Right lobe of liver (tissue), 6 donors: Measurements from ENCODE around the gene GDPD4. TPM values are rescaled to one million over a fixed set of nuclear protein-coding genes. Genes with fewer than 3 reads are reported as not detected.
A peak's percentile ranks its signal among the peaks of the same experiment; 100 is the strongest.

ENCODE experiments used
- ATAC-seq, 4 donors: fragments of 200-7000 bp; cut with Tn5 transposase; one replicate each; pipeline ENCODE4 v1.9.1; 2020; ENCODE audit warnings: mild to moderate bottlenecking in 4 of 4, moderate library complexity in 4 of 4
- DNase-seq, 3 donors: peaks; one replicate each; pipeline ENCODE4 v3.0.0-alpha.2; 2020
- H3K27ac ChIP-seq, 3 donors: fragments of 200-600 bp; one replicate each; pipeline ENCODE4 v1.8.0; 2022
- H3K27me3 ChIP-seq, 2 donors: fragments of 200-600 bp; one replicate each; pipeline ENCODE4 v1.8.0; 2022
- H3K36me3 ChIP-seq, 4 donors: fragments of 200-600 bp; sonication (generic) in 1 of 4; one replicate each; pipeline versions ENCODE4 v1.5.1 to v1.8.0; 2017 to 2022; ENCODE audit warnings: control low read depth in 1 of 4
- H3K4me1 ChIP-seq, 4 donors: fragments of 200-600 bp; sonication (generic) in 1 of 4; one replicate each; pipeline versions ENCODE4 v1.5.1 to v1.8.0; 2017 to 2022; ENCODE audit warnings: control low read depth in 1 of 4
- H3K4me3 ChIP-seq, 3 donors: fragments of 200-600 bp; one replicate each; pipeline ENCODE4 v1.8.0; 2022
- H3K9me3 ChIP-seq, 4 donors: fragments of 200-600 bp; sonication (generic) in 1 of 4; one replicate each; pipeline versions ENCODE4 v1.5.1 to v1.8.0; 2017 to 2022; ENCODE audit warnings: control low read depth in 1 of 4
- CTCF ChIP-seq, 4 donors: fragments of 200-600 bp in 3 of 4; fragments of 450-650 bp in 1 of 4; IDR thresholded peaks; one replicate each; pipeline versions ENCODE4 v1.5.1 to v1.8.0; 2016 to 2022; ENCODE audit warnings: antibody characterized with exemption in 4 of 4, mild to moderate bottlenecking in 2 of 4
- POLR2A ChIP-seq: fragments of 450-650 bp; IDR thresholded peaks from one replicate; pipeline ENCODE4 v1.6.1; 2017; ENCODE audit warnings: antibody characterized with exemption, mild to moderate bottlenecking
- WGBS: methylation state at CpG from one replicate; pipeline ENCODE4 v1.1.6; 2018; ENCODE audit warnings: low coverage, low lambda C conversion rate; ENCODE audit not compliant: insufficient coverage; ENCODE audit errors: missing lambda C conversion rate; 5-methylcytosine and 5-hydroxymethylcytosine counted together
- intact Hi-C, 2 donors: fragments of 100-400 bp; cut with DNase I; formaldehyde crosslinking; loops; one replicate each; pipeline versions ENCODE4 v1.11.2 to v1.14.1; 2022
- total RNA-seq, 6 experiments: library from RNA; depleted of rRNA in 2 of 6; stranded (reverse); fragments of >200 nt in 2 of 6; fragmentation: NEBNext Ultra II Directional in 3 of 6; extraction: Animal tissue kit (Norgen Biotek cat#: 25700) in 3 of 6; gene quantifications; one replicate each; pipeline versions ENCODE4 v1.1.0 to v1.2.4, GENCODE V29; 2016 to 2023
- donor health status: DM: no; HTN: yes; CAD: no.
- donor health status: DM: no; HTN: no; CAD: no.
- donor health status: DM: no; HTN: no; CAD: no.
- donor health status: DM: no; HTN: yes; CAD: no.
- donor health status: DM: no; HTN: yes; CAD: no.

GDPD4 gene
- total RNA-seq, 6 experiments from 2014 or later, result 0.29 to 0.53 (median 0.44) TPM; not detected in 2

GRCh38 chr11:77167791-77168190 lies 133.7 kb downstream of the GDPD4 start:
- ATAC-seq (no peak), DNase-seq (peak in 1 of 3 donors; percentile 11)
- H3K9me3 ChIP-seq, result no peaks in the 10 kb centered on the region
- peaks cover 0 to 16% (median 7%) of the 10 kb centered on the region in 4 donors for H3K4me1 ChIP-seq
- peaks cover 0 to 7% (median 0%) of the 10 kb centered on the region in 4 donors for H3K36me3 ChIP-seq
- intact Hi-C loops, result no loop called here
- no peak overlapping the region for H3K27ac ChIP-seq
- WGBS, result 79% methylated on average over 2 of the region's 8 CpGs
- H3K4me3 ChIP-seq, result no peak overlapping the region
- H3K27me3 ChIP-seq, result no peaks in the 10 kb centered on the region
- TF ChIP-seq CTCF (IDR thresholded peaks at IDR 0.05) (no peak), POLR2A (no peak)

GRCh38 chr11:77167111-77167626 lies 134.3 kb downstream of the GDPD4 start:
- Histone ChIP-seq H3K4me3 (no peak overlapping the region), H3K36me3 (peaks cover 0 to 8% (median 0%) of the 10 kb centered on the region in 4 donors), H3K4me1 (peaks cover 0 to 14% (median 7%) of the 10 kb centered on the region in 4 donors), H3K9me3 (no peaks in the 10 kb centered on the region), H3K27me3 (no peaks in the 10 kb centered on the region), H3K27ac (no peak overlapping the region)
- WGBS, result 96% methylated on average over 4 of the region's 9 CpGs
- intact Hi-C loops, result no loop called here
- DNase-seq (peak in 1 of 3 donors; percentile 16), ATAC-seq (no peak)
- no peak for TF ChIP-seq POLR2A

Other genes with a start within 250 kb of the GDPD4 start
- gene CAPN5, start 234.7 kb downstream of the GDPD4 start, total RNA-seq, result 10 to 100 TPM; 23.1 to 66.7 (median 43.3) TPM
- 1 to 10 TPM in 5 of 6 experiments, not detected in 1; 1.0 to 4.2 (median 2.0) TPM for gene OMP, start 198.8 kb downstream of the GDPD4 start, total RNA-seq
- gene MYO7A, start 173.4 kb downstream of the GDPD4 start, total RNA-seq, result 10 to 100 TPM; 23.6 to 39.6 (median 32.0) TPM
- 10 to 100 TPM in 2 of 6 experiments, 1 to 10 TPM in 4; 7.3 to 14.5 (median 9.3) TPM for gene PAK1, start 172.4 kb upstream of the GDPD4 start, total RNA-seq